Activated T-cell treated with anti-CD3 and anti-CD28 coated beads, Interleukin-2, amount 50 U/mL, for 72 hours (primary cell): ENCODE results near the gene WT1. TPM values are rescaled to one million over a fixed set of nuclear protein-coding genes. Genes with fewer than 3 reads are reported as not detected.

ENCODE experiments used
- ATAC-seq, 2 donors: fragments of 150-1000 bp; cut with Tn5 transposase; replicated peaks in 1 of 2; 2 replicates each; pipeline ENCODE4 v1.10.0; 2021; ENCODE audit warnings: moderate library complexity in 2 of 2, mild to moderate bottlenecking in 1 of 2
- DNase-seq, 2 donors: peaks; one replicate each; pipeline ENCODE4 v3.0.0; 2021 to 2022; ENCODE audit warnings: mixed read lengths in 1 of 2
- H3K27ac Mint-ChIP-seq: one replicate; pipeline ENCODE4 v1.8.0; 2022; ENCODE audit warnings: mild to moderate bottlenecking, moderate library complexity, mixed read lengths
- H3K27me3 Mint-ChIP-seq: one replicate; pipeline ENCODE4 v1.8.0; 2022; ENCODE audit warnings: low read depth, mixed read lengths
- H3K36me3 Mint-ChIP-seq, 2 donors: one replicate each; pipeline ENCODE4 v1.8.0; 2022; ENCODE audit warnings: mixed read lengths in 2 of 2, mild to moderate bottlenecking in 1 of 2; ENCODE audit not compliant: insufficient read depth in 2 of 2
- H3K4me1 Mint-ChIP-seq: one replicate; pipeline ENCODE4 v1.8.0; 2022; ENCODE audit warnings: low read depth, mixed read lengths
- H3K4me3 Mint-ChIP-seq, 2 donors: one replicate each; pipeline ENCODE4 v1.8.0; 2022; ENCODE audit warnings: mild to moderate bottlenecking in 2 of 2, mixed read lengths in 2 of 2, moderate library complexity in 2 of 2
- H3K9me3 Mint-ChIP-seq, 2 donors: one replicate each; pipeline ENCODE4 v1.8.0; 2022; ENCODE audit warnings: mixed read lengths in 2 of 2
- total RNA-seq, 2 donors: library from RNA; stranded (reverse); gene quantifications; one replicate each; pipeline ENCODE4 v1.2.3, GENCODE V29; 2022

The WT1 gene
- total RNA-seq, 2 donors from 2014 or later = not detected

- no peak overlapping the region for H3K4me3 Mint-ChIP-seq
- no peak overlapping the region for H3K27ac Mint-ChIP-seq
- DNase-seq (no peak), ATAC-seq (no peak)
- no peaks in the 10 kb centered on the region for H3K27me3 Mint-ChIP-seq
- H3K36me3 Mint-ChIP-seq = no peaks in the 10 kb centered on the region
- H3K4me1 Mint-ChIP-seq = no peaks in the 10 kb centered on the region
- peaks cover 0 to 1% of the 10 kb centered on the region in 2 donors for H3K9me3 Mint-ChIP-seq
These were observed 32.5 kb downstream of the WT1 start for GRCh38 chr11:32402836-32403235.

DNA sequence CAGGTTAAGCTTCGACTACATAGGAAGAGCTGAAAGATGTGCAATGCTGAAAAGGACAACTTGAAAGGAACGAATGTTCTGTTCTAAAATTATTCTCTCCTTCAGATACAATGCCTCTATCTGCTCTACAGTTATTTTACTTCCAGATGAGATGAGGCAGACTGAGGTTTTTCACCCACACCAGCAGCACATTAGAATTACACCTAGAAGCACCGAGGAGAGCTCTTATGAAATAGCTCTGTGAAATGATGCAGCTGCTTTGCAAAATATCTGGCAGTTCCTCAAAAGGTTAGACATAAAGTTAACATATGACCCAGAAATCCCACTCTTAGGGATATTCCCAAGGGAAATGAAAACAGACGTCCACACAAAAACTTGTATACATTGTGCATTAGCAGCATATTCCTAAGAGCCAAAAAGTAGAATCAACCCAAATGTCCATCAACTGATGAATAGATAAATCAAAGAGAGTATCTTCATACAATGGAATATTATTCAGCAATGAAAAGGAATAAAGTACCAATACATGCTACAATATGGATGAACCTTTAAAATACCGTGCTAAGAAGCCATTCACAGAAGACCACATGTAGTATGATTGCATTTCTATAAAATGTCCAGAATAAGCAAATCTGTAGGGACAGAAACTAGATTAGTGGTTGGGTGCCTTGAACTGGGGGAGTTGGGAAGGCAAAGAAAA, 34.5 kb downstream of the WT1 start:
- H3K27ac Mint-ChIP-seq = no peak overlapping the region
- no peak for DNase-seq
- no peak for ATAC-seq
- peaks cover 7% of the 10 kb centered on the region for H3K27me3 Mint-ChIP-seq
- H3K4me1 Mint-ChIP-seq = no peaks in the 10 kb centered on the region
- no peak overlapping the region for H3K4me3 Mint-ChIP-seq
- no peaks in the 10 kb centered on the region for H3K36me3 Mint-ChIP-seq
- peaks cover 0 to 1% of the 10 kb centered on the region in 2 donors for H3K9me3 Mint-ChIP-seq

DNA sequence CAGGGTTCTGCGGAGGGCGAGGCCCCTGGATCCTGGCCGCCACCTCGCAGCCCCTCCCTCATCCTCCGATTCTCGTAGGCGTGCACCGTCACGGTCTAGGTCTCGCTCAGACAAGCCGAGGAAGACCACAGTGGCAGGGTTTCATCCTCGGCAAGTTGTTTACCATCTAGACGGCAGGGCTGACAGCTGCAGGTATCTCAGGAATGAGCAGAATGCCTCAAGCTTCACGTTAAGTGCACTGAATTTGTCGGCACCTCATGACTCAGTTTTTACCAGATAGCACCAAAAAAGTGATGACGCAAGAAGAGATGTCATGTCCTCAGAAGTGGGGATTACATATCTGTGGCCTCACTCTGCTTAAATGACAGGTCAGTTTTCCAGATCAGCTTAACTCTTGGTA, 35.1 kb downstream of the WT1 start:
- H3K36me3 Mint-ChIP-seq = no peaks in the 10 kb centered on the region
- DNase-seq (no peak), ATAC-seq (no peak)
- no peaks in the 10 kb centered on the region for H3K4me1 Mint-ChIP-seq
- no peak overlapping the region for H3K27ac Mint-ChIP-seq
- H3K9me3 Mint-ChIP-seq = peaks cover 0 to 1% of the 10 kb centered on the region in 2 donors
- H3K27me3 Mint-ChIP-seq = peaks cover 12% of the 10 kb centered on the region
- H3K4me3 Mint-ChIP-seq = no peak overlapping the region

DNA sequence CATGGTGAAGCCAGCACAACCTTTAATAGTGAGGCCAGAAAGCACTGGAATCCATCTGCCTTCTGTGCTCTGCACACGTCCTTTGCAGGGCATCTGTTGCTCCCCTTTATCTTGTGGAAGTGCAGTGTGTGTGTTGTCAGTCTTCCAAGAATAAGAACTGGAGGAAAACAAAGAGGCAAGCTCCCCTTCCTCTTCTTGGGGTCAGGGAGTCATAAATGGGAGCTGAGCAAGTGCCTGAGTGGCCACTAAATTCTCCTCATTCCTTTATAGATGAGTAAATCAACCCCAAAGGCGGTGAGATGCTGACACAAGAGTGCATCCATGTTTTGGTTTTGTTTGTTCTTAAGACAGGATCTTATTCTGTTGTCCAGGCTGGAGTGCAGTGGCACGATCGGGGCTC, 38.3 kb downstream of the WT1 start:
- DNase-seq = no peak
- no peaks in the 10 kb centered on the region for H3K36me3 Mint-ChIP-seq
- no peak overlapping the region for H3K27ac Mint-ChIP-seq
- H3K9me3 Mint-ChIP-seq = peaks cover 0 to 1% of the 10 kb centered on the region in 2 donors
- no peak overlapping the region for H3K4me3 Mint-ChIP-seq
- H3K4me1 Mint-ChIP-seq = no peaks in the 10 kb centered on the region
- peaks cover 12% of the 10 kb centered on the region for H3K27me3 Mint-ChIP-seq
- ATAC-seq = no peak

DNA sequence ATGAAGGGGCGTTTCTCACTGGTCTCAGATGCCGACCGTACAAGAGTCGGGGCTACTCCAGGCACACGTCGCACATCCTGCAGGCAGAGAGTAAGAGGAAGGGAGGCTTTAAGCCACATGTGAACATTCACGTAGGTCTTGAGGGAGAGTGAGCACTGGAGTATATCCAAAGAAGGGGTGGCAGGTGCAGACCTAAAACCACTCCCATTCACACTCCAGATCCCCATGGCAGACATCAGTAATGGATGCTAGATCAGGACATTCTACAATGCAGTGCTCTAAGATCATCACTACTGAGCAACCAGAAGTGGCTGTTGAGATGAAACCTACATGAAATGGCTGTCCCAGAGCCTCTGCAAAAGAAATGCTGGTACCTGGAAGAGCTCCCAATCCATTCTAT, 39.0 kb downstream of the WT1 start:
- Mint-ChIP-seq H3K36me3 (no peaks in the 10 kb centered on the region), H3K9me3 (peaks cover 0 to 1% of the 10 kb centered on the region in 2 donors), H3K27ac (no peak overlapping the region), H3K27me3 (peaks cover 12% of the 10 kb centered on the region), H3K4me3 (no peak overlapping the region), H3K4me1 (no peaks in the 10 kb centered on the region)
- DNase-seq (no peak), ATAC-seq (no peak)

DNA sequence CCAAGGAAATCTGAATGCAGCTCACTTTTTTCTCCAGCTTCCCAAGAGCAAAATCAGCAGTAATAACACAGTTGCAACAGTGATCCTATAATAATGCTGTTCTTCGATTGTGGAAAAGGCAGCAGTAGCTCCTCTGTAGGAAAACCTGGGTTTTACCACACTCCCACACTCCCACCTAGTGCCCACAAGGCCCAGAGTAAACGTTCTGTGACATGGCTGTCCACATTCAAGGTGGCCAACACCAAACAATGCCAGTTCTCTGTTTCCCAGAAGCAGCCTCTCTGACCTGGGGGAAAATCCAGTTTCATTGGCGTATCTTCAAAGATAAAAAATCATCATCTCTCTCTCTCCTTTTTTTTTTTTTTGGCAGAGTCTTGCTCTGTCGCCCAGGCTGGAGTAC, 40.2 kb downstream of the WT1 start:
- Mint-ChIP-seq H3K27ac (no peak overlapping the region), H3K9me3 (no peaks in the 10 kb centered on the region), H3K4me1 (no peaks in the 10 kb centered on the region), H3K4me3 (no peak overlapping the region), H3K36me3 (no peaks in the 10 kb centered on the region), H3K27me3 (peaks cover 12% of the 10 kb centered on the region)
- DNase-seq (no peak), ATAC-seq (no peak)

DNA sequence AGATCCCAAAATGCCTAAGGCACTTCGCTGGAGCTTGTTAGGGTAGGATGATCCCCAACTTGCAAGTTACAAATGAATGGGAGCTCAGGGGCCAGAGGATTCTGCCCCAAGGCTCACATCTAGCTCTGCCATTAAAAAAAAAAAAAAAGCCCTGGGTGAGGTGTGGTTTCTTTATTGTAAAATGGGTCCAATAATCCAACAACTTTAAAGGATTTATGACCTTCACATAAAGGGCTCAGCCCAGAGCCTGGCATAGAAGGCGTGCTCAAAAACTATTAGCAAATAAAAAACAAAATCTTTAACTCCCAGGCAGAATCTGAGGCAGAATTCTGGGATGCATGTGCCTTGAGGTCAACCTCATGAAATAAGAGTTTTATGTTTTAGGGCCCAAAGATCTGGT, 42.5 kb downstream of the WT1 start:
- DNase-seq = no peak
- Mint-ChIP-seq H3K9me3 (no peaks in the 10 kb centered on the region), H3K4me1 (no peaks in the 10 kb centered on the region), H3K27ac (no peak overlapping the region), H3K36me3 (no peaks in the 10 kb centered on the region), H3K27me3 (peaks cover 12% of the 10 kb centered on the region), H3K4me3 (no peak overlapping the region)
- no peak for ATAC-seq

- H3K27ac Mint-ChIP-seq = no peak overlapping the region
- H3K4me1 Mint-ChIP-seq = no peaks in the 10 kb centered on the region
- H3K27me3 Mint-ChIP-seq = peaks cover 12% of the 10 kb centered on the region
- H3K36me3 Mint-ChIP-seq = no peaks in the 10 kb centered on the region
- H3K9me3 Mint-ChIP-seq = no peaks in the 10 kb centered on the region
- no peak overlapping the region for H3K4me3 Mint-ChIP-seq
- DNase-seq (no peak), ATAC-seq (no peak)
These were observed 43.3 kb downstream of the WT1 start for GRCh38 chr11:32391956-32392553.

GRCh38 chr11:32391479-32391878, 43.9 kb downstream of the WT1 start:
- DNase-seq (no peak), ATAC-seq (no peak)
- Mint-ChIP-seq H3K27me3 (peaks cover 11% of the 10 kb centered on the region), H3K4me3 (no peak overlapping the region), H3K9me3 (no peaks in the 10 kb centered on the region), H3K36me3 (no peaks in the 10 kb centered on the region), H3K27ac (no peak overlapping the region), H3K4me1 (no peaks in the 10 kb centered on the region)

- Mint-ChIP-seq H3K36me3 (no peaks in the 10 kb centered on the region), H3K9me3 (no peaks in the 10 kb centered on the region), H3K27ac (no peak overlapping the region), H3K4me1 (no peaks in the 10 kb centered on the region), H3K4me3 (no peak overlapping the region), H3K27me3 (peaks cover 10% of the 10 kb centered on the region)
- DNase-seq (no peak), ATAC-seq (no peak)
These were observed 44.6 kb downstream of the WT1 start for GRCh38 chr11:32390712-32391111.

- H3K27me3 Mint-ChIP-seq = peaks cover 14% of the 10 kb centered on the region
- no peak overlapping the region for H3K4me3 Mint-ChIP-seq
- H3K27ac Mint-ChIP-seq = no peak overlapping the region
- no peaks in the 10 kb centered on the region for H3K4me1 Mint-ChIP-seq
- DNase-seq (no peak), ATAC-seq (peak in 1 of 2 donors; percentile 33)
- no peaks in the 10 kb centered on the region for H3K9me3 Mint-ChIP-seq
- H3K36me3 Mint-ChIP-seq = no peaks in the 10 kb centered on the region
These were observed 46.2 kb downstream of the WT1 start for GRCh38 chr11:32388871-32389770.

DNA sequence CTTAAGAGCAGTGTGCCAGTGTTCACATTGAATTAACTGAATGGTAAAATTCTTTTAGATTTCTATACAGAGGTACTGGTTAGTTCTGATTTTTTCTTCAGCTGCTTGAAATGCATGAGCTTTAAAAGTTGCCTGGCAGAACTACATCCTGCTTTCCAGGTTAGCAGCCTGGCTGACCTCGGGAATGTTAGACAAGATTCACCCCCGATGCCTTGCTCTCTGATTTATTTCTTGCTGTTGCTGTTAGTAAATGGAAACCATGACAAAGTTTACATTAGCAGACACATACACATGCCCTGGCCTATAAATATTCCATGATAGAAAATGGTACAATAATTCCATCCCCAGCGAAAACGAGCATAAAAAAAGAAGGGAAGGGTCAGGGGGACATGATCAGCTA, 47.0 kb downstream of the WT1 start:
- H3K27ac Mint-ChIP-seq = no peak overlapping the region
- peaks cover 22% of the 10 kb centered on the region for H3K27me3 Mint-ChIP-seq
- no peaks in the 10 kb centered on the region for H3K4me1 Mint-ChIP-seq
- H3K4me3 Mint-ChIP-seq = no peak overlapping the region
- no peaks in the 10 kb centered on the region for H3K36me3 Mint-ChIP-seq
- no peaks in the 10 kb centered on the region for H3K9me3 Mint-ChIP-seq
- no peak for ATAC-seq
- no peak for DNase-seq

DNA sequence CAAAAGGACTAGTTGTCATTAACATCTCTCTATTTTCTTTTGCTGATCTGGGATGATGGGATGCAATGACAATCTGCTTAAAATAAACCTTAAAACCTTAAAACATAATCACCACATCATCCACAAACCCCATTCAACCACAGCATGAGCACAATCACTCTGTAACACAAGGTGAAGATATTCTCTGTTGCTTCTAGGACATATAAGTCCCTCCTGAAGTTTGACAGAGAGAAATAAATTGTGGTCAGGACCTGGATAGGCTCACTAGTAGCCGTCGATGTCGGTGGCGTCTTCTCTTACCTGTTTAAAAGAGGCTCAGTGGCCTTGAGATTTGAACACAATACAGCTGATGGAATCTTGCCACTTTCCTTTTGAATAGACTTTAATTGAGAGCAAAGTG, 47.9 kb downstream of the WT1 start:
- no peak overlapping the region for H3K27ac Mint-ChIP-seq
- no peak for DNase-seq
- no peaks in the 10 kb centered on the region for H3K9me3 Mint-ChIP-seq
- no peaks in the 10 kb centered on the region for H3K36me3 Mint-ChIP-seq
- no peak for ATAC-seq
- H3K27me3 Mint-ChIP-seq = peaks cover 26% of the 10 kb centered on the region
- H3K4me1 Mint-ChIP-seq = no peaks in the 10 kb centered on the region
- no peak overlapping the region for H3K4me3 Mint-ChIP-seq
